NCI-H1694 treated with DMSO at 0.1 percent for 48 hours (cell line): ENCODE results near the gene LBR.
"Not testable (repeated sequence)": the region's sequence is repeated elsewhere in the genome, so short reads cannot be mapped to it uniquely, and the experiment has no call there.

Experiments used
- DNase-seq: peaks from one replicate; lab custom pipeline; 2025; lab: John Stamatoyannopoulos, UW

LBR gene

DNA sequence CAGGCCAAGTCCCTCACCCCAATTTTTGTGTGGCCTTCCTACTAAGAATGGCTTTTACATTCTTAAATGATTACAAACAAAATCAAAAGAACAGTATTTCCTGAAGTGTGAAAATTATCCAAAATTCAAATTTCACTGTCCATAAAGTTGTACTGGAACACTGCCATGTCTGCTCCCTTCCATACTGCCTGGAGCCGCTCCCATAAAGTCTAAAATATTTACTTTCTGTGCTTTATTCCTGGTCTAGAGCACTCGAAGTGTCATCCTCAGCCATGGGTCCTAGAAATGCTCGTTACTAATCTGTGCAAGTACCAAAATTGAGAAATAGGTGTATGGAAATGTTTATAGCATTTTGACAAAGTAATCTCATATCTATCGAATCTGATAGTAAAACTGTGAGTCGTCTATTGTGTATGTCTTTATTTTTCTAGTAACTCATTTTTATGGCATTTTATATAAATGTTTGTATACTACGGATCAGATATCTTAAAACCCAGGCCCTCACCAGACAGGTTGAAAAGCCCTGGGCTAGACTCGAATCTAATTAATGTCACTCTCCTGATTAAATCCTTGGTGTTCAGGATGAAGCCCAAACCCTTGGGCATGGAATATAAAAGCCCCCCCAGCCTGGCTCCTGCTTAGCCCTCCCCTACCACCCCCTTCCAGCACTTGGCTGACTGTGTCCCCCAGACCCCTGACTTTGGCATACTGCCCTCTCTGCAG is 4.9 kb downstream of the LBR start:
- DNase-seq: no peak

DNA sequence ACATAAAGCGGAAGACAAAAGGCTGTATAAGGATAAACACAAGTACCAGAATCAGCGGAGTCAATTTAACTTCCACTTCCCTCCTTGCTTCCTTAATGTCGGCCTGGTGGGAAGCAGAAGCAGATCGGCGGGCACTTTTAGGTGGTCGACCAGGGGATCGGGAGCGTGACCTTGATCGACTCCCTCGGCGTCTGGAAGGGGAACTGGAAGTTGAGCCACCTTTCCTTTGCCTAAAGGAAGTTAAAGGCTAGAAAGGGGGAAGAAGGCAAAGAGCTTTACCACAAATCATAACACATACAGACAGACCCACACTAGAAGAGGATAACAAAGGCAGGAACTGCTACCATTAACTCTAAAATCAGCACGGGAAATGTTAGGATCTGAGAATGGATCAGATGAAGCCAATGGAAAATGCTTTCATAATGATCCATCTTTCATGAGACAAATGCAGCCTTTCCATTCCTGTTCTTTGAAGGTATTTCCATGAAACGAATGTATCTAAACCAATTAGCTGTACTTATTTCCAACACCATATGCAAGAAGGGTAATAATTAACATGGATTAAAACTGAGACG is 5.7 kb downstream of the LBR start:
- no peak for DNase-seq

GRCh38 chr1:225418598-225418997 is 9.2 kb downstream of the LBR start:
- no peak for DNase-seq

- DNase-seq: no peak
Measured at GRCh38 chr1:225418059-225418458, 9.8 kb downstream of the LBR start.

- DNase-seq: no peak
Measured at GRCh38 chr1:225415967-225416745, 11.7 kb downstream of the LBR start.

DNA sequence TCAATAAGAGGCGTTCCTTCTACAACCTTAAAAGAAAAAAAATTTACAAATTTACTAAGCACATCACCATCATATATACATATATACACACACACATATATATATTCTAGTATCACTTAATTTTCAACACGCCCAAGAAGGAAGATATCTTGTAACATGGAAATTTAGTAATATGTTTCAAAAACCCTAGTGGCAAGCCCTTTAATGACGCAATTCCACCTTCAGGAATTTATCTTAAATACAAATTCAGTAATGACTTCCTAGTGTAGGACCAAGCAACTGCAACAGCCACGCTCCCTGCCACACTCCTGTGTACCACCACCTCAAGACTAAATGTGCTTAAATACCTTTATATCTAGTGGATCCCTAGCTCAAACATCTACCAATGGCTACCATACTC is 12.5 kb downstream of the LBR start:
- DNase-seq: no peak

- DNase-seq: no peak
Measured at GRCh38 chr1:225413708-225414375, 14.0 kb downstream of the LBR start.

DNA sequence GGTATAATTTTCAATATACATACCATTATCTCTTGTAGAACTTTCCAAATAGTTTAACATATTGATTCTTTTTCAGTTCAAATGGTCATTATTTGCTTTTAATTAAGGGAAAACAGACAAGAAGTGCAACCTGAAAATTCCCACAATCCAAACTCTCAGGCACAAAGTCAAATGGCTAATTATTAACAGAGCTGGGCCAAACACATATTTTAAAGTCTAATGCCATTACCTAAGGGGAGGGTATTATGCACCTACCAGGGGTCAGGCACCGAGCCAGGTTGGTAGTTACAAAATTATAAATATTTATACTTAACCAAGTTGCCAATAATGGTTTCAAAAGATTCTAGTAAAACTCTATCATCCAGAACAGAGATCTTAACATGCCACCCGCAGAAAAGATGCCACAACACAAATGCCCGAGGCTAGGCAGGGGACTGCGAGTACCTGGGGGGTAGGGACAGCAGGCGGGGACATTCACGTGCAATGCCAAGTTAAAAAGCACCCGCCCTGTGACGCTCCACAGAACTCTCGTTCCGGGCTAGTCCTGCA is 15.0 kb downstream of the LBR start:
- DNase-seq: no peak

DNA sequence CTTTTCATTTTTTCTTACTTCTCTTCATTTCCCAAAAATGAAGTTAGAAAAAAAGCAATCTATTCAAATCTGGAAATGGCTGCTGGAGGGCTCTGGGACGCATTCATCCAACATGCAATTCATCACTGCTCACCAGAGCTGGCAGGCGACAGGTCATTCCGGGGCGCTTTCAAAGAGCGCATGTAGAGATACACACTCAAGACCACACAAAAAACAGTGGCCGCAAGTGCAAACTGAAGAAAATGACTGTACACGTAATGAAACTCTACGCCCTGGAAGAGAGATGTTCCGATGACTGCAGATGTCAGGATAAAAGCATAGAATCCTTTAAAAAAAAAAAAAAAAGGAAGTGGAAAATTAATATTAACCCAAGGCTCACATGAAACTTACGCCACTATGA is 15.5 kb downstream of the LBR start:
- DNase-seq: no peak

DNA sequence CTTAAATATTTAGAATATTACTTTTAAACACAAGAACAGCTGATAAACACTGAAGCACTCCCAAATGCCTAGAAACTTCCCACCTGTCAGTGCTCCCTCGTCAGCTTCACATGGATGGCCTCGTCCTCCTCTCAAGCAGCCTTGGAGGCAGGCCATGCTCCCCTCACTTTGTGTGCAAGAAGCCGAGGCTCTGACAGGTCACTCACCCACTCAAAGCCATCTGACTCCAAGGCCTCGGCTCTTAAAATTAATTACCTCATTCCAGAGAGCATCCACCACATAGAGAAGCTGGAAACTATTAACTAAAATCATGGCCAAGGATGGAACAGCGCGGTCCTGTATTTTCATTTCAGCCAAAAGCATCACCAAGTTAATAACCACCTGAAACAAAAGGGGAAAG is 17.8 kb downstream of the LBR start:
- DNase-seq: no peak

DNA sequence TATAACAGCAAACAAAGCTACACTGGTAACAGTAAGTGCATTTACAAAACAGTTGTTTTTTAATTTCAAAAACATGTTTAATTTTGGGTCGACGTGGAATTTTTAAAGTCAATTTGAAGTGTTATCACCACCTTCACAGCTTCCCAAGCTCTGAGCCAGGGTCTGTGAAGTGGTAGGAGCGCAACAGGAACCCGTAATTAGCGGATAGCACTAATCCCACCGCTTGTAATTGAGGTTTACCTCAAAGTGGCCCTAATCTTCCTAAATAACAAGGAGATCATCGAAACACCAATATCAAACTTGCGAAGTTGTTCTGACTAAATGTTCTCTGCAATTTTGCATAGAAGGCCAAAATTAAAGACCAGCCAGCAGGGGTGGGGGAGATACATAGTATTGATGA is 18.8 kb downstream of the LBR start:
- no peak for DNase-seq

DNA sequence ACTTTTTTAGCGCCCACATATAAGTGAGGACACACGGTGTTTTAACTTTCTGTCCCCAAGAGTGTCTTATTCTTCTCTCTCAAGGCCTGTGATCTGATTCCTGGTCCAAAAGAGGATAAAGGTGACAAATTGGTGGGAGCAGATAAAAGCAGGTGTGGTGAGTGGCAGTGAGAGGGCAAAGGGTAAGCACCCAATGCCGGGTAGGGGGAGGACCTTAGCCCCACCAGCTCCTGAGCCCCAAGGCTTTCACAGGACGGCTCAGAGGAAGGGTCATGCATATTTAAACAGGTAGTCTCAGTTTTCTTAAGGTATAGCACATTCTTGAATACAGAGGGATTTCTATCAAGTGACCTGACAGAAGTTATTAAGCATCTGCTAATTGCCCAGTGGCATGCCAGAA is 19.6 kb downstream of the LBR start:
- no peak for DNase-seq

DNA sequence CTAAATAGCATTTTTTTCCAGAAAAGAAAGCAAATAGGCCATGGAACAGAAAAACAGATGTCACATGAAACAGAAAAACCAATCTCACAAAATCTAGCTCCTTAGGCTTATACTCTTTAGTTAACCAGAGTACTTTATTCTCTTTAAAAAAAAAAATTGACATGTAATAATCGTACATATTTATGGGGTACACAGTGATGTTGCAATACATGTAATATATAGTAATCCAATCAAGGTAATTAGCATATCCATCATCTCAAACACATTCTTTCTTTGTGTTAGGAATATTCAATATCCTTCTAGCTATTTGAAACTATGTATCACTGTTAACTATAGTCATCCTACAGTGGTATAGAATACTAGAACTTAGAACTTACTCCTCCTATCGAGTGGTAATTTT is 20.1 kb downstream of the LBR start:
- no peak for DNase-seq

GRCh38 chr1:225406976-225407725 is 20.7 kb downstream of the LBR start:
- no peak for DNase-seq

- DNase-seq: no peak
Measured at GRCh38 chr1:225400968-225401367, 26.9 kb downstream of the LBR start.

DNA sequence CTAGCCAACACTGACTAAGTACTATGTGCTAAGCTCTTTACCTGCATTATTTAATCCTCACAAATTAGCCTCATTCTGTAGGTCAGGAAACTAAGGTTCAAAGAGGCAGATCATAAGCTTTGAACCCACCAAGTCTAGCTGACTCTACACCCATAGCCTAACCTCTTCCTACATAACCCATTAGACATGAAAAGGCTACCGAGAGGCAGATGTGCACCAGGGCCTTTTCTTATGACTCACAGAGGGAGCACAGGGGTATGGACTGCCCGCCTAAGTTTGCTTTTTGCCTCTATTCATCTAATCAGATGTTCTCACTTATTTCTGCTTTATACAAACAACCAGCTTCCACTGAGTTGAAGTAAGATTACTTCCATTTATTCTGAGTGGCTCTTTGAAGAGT is 31.5 kb downstream of the LBR start:
- DNase-seq: no peak

DNA sequence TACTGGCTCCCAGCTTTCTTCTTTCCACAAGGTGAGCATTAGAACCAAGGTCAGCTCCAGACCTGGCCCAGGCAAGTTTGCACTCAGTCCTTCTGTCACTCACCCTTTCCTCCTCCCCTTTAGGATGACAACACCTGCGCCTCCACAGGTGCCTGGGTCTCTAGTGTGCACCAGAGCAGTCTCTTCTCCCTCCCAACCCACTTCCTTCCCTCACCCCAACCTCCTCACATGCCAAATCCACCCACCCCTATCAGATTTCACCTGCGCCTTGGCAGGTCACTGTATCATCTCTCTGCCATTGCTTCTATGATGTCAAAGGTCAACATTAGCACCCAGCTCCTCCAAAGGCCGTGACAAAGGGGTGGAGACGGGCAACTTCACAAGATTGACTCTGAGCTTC is 38.0 kb downstream of the LBR start:
- DNase-seq: no peak

DNA sequence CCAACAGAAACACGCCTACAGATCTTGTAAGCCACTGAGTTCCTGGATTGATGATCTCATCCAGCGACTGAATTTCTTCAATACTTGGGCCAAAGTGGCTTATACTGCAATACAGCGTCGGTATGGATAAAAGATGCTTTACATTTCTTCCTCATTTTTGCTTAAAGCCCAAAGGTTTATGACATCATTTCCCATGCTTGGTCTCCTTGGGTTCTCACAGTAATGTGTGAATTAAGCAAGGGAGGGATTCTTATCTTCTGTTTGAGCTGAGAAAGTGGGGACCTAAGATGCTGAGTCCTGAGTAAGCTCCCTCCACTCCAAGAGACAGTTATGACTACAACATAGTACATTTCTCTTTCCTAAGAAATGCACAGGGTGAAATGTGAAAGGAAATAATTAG is 39.5 kb downstream of the LBR start:
- DNase-seq: no peak

- not testable (repeated sequence) for DNase-seq
Measured at GRCh38 chr1:225386860-225387259, 41.0 kb downstream of the LBR start.

- no peak for DNase-seq
Measured at GRCh38 chr1:225380691-225381090, 47.1 kb downstream of the LBR start.

GRCh38 chr1:225378880-225379279 is 49.0 kb downstream of the LBR start:
- no peak for DNase-seq

- no peak for DNase-seq
Measured at GRCh38 chr1:225374996-225375395, 52.8 kb downstream of the LBR start.
